GM18498 (cell line): ENCODE results near the gene ZNFX1.
A peak's percentile ranks its signal among the peaks of the same experiment; 100 is the strongest.
"Not testable (repeated sequence)": the region's sequence is repeated elsewhere in the genome, so short reads cannot be mapped to it uniquely, and the experiment has no call there.

Experiments
- ATAC-seq: cut with Tn5 transposase; IDR thresholded peaks from one replicate; pipeline ENCODE4 v1.9.1; 2021; ENCODE audit warnings: mild to moderate bottlenecking, moderate library complexity; ENCODE audit not compliant: unreplicated experiment

Gene ZNFX1

GRCh38 chr20:49252556-49253350, 25.1 kb downstream of the ZNFX1 start:
- ATAC-seq, result no peak

- no peak for ATAC-seq
Observed at GRCh38 chr20:49248879-49249665, 28.8 kb downstream of the ZNFX1 start.

GRCh38 chr20:49248301-49248700, 29.6 kb downstream of the ZNFX1 start:
- ATAC-seq, result no peak

- ATAC-seq, result no peak
Observed at GRCh38 chr20:49247792-49248191, 30.1 kb downstream of the ZNFX1 start.

GRCh38 chr20:49247169-49247723, 30.6 kb downstream of the ZNFX1 start:
- ATAC-seq, result no peak

- ATAC-seq, result no peak
Observed at GRCh38 chr20:49245921-49246740, 31.7 kb downstream of the ZNFX1 start.

- no peak for ATAC-seq
Observed at GRCh38 chr20:49237531-49237930, 40.3 kb downstream of the ZNFX1 start.

GRCh38 chr20:49236301-49236700, 41.6 kb downstream of the ZNFX1 start:
- ATAC-seq, result no peak

GRCh38 chr20:49234831-49235230, 43.0 kb downstream of the ZNFX1 start:
- ATAC-seq, result no peak

- ATAC-seq, result no peak
Observed at GRCh38 chr20:49233226-49233625, 44.6 kb downstream of the ZNFX1 start.

GRCh38 chr20:49231471-49231870, 46.4 kb downstream of the ZNFX1 start:
- no peak for ATAC-seq

GRCh38 chr20:49230561-49231133, 47.2 kb downstream of the ZNFX1 start:
- no peak for ATAC-seq

- no peak for ATAC-seq
Observed at GRCh38 chr20:49230021-49230420, 47.8 kb downstream of the ZNFX1 start.

- ATAC-seq, result no peak
Observed at GRCh38 chr20:49229381-49229780, 48.5 kb downstream of the ZNFX1 start.

GRCh38 chr20:49228676-49229075, 49.2 kb downstream of the ZNFX1 start:
- no peak for ATAC-seq

- ATAC-seq, result no peak
Observed at GRCh38 chr20:49225896-49226295, 52.0 kb downstream of the ZNFX1 start.

GRCh38 chr20:49219924-49220831, 57.7 kb downstream of the ZNFX1 start:
- ATAC-seq, result no peak

- peak; percentile 89 for ATAC-seq
Observed at GRCh38 chr20:49219091-49219923, 58.5 kb downstream of the ZNFX1 start, which contains the start of gene DDX27. Gene DDX27, plus strand, starts transcription at chr20:49219416. Its CDS starts 33 bp downstream, at chr20:49219449.

- not testable (repeated sequence) for ATAC-seq
Observed at GRCh38 chr20:49218739-49219090, 59.1 kb downstream of the ZNFX1 start.
